T-helper 1 cell treated with Interleukin-12 subunit alpha and Interleukin-12 subunit beta and Interleukin-4 antibody, amounts not matched to agents 30 ng/mL and 1 ng/mL, for 36 hours (primary cell): Measurements from ENCODE around the gene NPIPB5. TPM values are rescaled to one million over a fixed set of nuclear protein-coding genes. Genes with fewer than 3 reads are reported as not detected.
"Not testable (repeated sequence)": the region's sequence is repeated elsewhere in the genome, so short reads cannot be mapped to it uniquely, and the experiment has no call there.

Source experiments
- intact Hi-C: fragments of 100-400 bp; cut with micrococcal nuclease; formaldehyde crosslinking; loops from one replicate; pipeline ENCODE4 v1.15.1; 2024
- total RNA-seq: library from RNA; stranded (reverse); gene quantifications from 2 replicates; pipeline ENCODE4 v1.2.3, GENCODE V29; 2022

NPIPB5 gene
- total RNA-seq: 380 and 420 TPM in 2 replicates

DNA sequence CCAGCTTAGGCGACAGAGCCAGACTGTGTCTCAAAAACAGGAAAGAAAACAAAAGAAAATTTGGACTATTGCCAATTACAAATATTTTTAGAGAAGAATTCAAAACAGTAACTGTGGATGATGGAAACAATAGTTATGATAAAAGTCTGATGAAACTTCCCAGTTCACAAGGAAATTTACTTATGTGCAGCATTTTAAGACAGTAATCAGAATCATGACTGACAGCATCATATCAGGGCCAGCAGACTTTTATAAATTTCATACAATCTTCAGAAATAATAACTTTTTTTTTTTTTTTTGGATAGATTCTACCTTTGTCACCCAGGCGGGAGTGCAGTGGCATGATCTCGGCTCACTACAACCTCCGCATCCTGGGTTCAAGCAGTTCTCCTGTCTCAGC lies at the start of gene NPIPB5:
Gene NPIPB5, plus strand, starts transcription at position 301 of the 400 bp plus-strand sequence. CDS start 2,911 bp downstream, outside the sequence.
- intact Hi-C loops: not testable (repeated sequence)

GRCh38 chr16:22468846-22469245 lies 41.8 kb upstream of the NPIPB5 start:
- intact Hi-C loops: not testable (repeated sequence)

DNA sequence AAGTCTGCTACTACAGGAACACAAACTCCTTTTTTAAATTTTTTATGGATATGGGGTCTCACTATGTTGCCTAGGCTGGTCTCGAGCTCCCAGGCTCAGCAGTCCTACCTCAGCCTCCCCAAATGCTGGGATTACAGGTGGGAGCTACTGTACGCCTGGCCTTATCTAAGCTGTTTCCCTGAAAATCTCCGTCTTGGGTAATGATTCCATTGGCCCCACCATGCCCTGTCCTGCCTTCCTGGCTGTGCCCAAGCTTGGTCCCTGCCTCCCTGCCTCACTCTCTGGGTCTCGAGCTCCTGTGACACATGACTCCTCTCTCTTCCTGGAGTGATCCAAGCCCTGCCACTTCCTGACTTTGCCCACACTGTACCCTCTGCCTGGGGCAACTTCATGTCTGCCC lies 27.3 kb downstream of the NPIPB5 start:
- intact Hi-C loops: not testable (repeated sequence)

DNA sequence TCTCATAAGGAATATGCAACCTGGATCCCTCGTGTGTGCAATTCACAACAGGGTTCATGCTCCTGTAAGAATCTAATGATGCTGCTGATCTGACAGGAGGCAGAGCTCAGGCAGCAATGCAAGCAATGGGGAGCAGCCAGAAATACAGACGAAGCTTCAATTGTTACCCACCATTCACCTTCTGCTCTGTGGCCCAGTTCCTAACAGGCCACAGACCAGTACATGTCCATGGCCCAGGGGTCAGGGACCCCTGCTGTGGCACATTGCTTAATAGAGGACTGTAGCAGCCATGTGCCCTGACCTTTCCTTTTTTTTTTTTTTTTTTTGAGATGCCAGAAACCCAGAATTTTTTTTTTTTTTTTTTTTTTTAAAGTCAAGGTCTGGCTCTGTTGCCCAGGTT lies 34.1 kb downstream of the NPIPB5 start:
- intact Hi-C loops: not testable (repeated sequence)

DNA sequence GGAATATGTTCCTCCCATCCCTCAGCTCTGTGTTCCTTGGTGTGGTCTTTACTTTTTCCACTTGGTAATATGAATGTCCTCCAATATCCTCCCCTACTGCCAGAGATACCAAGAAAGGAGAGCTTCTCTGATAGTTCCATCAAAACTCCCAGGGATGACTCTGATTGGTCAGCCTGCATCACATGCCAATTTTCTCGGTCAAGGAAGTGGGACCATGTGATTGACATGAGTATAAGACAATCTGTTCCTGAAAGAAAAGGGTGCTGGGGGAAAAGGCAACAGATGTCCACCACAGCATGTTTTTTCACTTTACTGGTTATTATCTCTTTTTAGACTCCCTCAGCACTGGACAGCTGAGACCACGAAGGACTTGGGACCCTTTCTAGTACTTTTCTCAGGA lies 35.9 kb downstream of the NPIPB5 start:
- intact Hi-C loops: not testable (repeated sequence)

DNA sequence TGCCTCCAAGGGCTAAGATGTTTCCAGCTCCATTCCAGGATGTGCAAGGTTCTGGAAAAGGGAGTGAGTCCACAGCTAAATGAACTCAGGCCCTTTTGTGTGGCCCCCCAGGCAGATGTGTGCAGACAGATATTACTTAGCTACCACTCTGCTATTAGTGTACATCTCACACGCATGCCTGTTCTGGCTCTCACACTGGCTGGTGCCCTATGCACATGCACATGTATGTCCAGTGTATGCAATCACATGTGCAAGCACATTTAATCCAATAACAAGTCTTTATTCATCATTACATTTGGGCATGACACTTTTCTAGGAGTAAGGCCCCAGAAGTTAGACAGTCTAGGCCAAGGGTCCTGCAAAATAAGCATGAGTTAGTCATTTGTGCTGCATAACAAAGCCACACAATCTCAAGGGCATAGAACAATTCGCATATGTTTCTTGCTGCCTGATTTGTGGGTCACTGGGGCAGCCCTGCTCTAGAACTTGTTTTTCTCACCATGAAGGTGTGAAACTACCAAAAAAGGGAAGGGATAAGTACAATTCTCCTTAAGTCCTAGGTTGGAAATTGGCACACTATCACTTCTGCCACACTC lies 36.6 kb downstream of the NPIPB5 start:
- intact Hi-C loops: not testable (repeated sequence)

- intact Hi-C loops: not testable (repeated sequence)
Measured at GRCh38 chr16:22549853-22550252, 39.2 kb downstream of the NPIPB5 start.

DNA sequence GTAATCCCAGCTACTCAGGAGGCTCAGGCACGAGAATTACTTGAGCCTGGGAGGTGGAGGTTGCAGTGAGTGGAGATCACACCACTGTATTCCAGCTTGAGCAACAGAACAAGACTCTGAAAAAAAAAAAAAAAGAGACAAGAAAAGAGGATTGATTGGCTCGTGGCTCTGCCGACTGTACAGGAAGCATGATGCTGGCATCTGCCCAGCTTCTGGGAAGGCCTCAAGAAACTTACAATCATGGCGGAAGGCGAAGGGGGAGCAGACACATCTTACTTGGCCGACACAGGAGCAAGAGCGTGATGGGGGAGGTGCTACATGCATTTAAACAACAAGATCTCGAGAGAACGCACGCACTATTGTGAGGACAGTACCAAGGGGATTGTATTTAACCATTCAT lies 40.5 kb downstream of the NPIPB5 start:
- intact Hi-C loops: not testable (repeated sequence)

GRCh38 chr16:22551651-22552050 lies 41.0 kb downstream of the NPIPB5 start:
- intact Hi-C loops: not testable (repeated sequence)

- intact Hi-C loops: not testable (repeated sequence)
Measured at GRCh38 chr16:22556759-22557158, 46.1 kb downstream of the NPIPB5 start.

Other genes with a start within 250 kb of the NPIPB5 start
- gene POLR3E, start 213.5 kb upstream of the NPIPB5 start, total RNA-seq: 65.2 and 70.0 TPM in 2 replicates
- gene CDR2, start 136.3 kb upstream of the NPIPB5 start, total RNA-seq: 58.2 and 59.0 TPM in 2 replicates